SK-N-SH treated with all-trans-retinoic acid at 6 μM for 48 hours (cell line): ENCODE data around the gene MORC4.

Experiments
- RARB ChIP-seq: fragments of 250-450 bp; sonication (Bioruptor Pico); IDR thresholded peaks from 2 replicates; pipeline ENCODE4 v1.8.0; 2021; ENCODE audit warnings: mild to moderate bottlenecking, moderate library complexity
- ZFP3 ChIP-seq: fragments of 250-450 bp; sonication (Bioruptor Pico); IDR thresholded peaks from 2 replicates; pipeline ENCODE4 v1.5.0; 2020; ENCODE audit warnings: mild to moderate bottlenecking, moderate library complexity
- ZNF565 ChIP-seq: fragments of 450-650 bp; formaldehyde crosslinking; conservative IDR thresholded peaks from 2 replicates; pipeline ENCODE4 v1.5.0; 2020; ENCODE audit warnings: low read depth, mild to moderate bottlenecking, moderate library complexity

GRCh38 chrX:106899276-106899675 lies 100.7 kb downstream of the MORC4 start:
- TF ChIP-seq ZNF565 (CRISPR knock-in tag) (no peak), RARB (CRISPR knock-in tag) (no peak), ZFP3 (CRISPR knock-in tag) (no peak)
